HCT116 (cell line): Measurements from ENCODE around the gene MLLT6. TPM values are rescaled to one million over a fixed set of nuclear protein-coding genes. Genes with fewer than 3 reads are reported as not detected.

Experiments
- ATAC-seq: fragments of 200-7000 bp; cut with Tn5 transposase; 2 replicates; pipeline ENCODE4 v1.9.1; 2020; ENCODE audit warnings: mild to moderate bottlenecking, moderate library complexity
- BruUV-seq: library from RNA; stranded (reverse); fragments of 400-500 nt; replicated peaks from 2 replicates; lab custom pipeline; 2021; lab: Mats Ljungman, UMichigan
- CTCF ChIA-PET: fragments of 300-600 bp; sonication (Branson Sonifier 250); formaldehyde crosslinking; loops from one replicate; lab custom pipeline; 2021; ENCODE audit warnings: antibody characterized with exemption; lab: Charles Lee
- POLR2A ChIA-PET: fragments of 300-600, 350-600 bp; sonication (Branson Sonifier 250); formaldehyde crosslinking; loops from one replicate; lab custom pipeline; 2021; ENCODE audit warnings: antibody characterized with exemption; lab: Charles Lee
- RAD21 ChIA-PET, 2 experiments: fragments of 300-600 bp; sonication (Branson Sonifier 250); formaldehyde crosslinking; loops; one replicate each; lab custom pipeline; 2023; ENCODE audit warnings: low total read pairs in 2 of 2; ENCODE audit not compliant: uncharacterized antibody in 2 of 2, unreplicated experiment in 2 of 2, low non-redundant PET in 1 of 2; lab: Charles Lee
- DNase-seq: peaks from one replicate; pipeline ENCODE4 v3.0.0-alpha.2; 2010; ENCODE audit warnings: low read depth, low spot score
- H2AFZ ChIP-seq: fragments of 200-600 bp; shearing (Covaris generic), sonication (generic); 2 replicates; pipeline ENCODE4 v1.6.1; 2017; ENCODE audit warnings: low read depth, mixed run types, mixed read lengths, antibody characterized with exemption, low read length; ENCODE audit not compliant: poor library complexity, severe bottlenecking
- H3K27ac ChIP-seq: 2 replicates; pipeline ENCODE4 v1.5.1; 2012; ENCODE audit warnings: low read depth, low read length
- H3K27me3 ChIP-seq: fragments of 200-600 bp; sonication (generic); 2 replicates; pipeline ENCODE4 v1.6.1; 2016; ENCODE audit warnings: mixed run types, low read length, mixed read lengths; ENCODE audit not compliant: insufficient read depth
- H3K36me3 ChIP-seq, 2 experiments: fragments of 200-500 bp in 1 of 2; fragments of 200-600 bp in 1 of 2; sonication (Bioruptor generic) in 1 of 2; sonication (generic) in 1 of 2; 2 replicates each; pipeline versions ENCODE4 v1.5.1 to v1.6.1; 2014 to 2016; ENCODE audit warnings: low read length in 2 of 2, inconsistent platforms in 1 of 2, mixed read lengths in 1 of 2, mixed run types in 1 of 2; ENCODE audit not compliant: insufficient read depth in 2 of 2, control insufficient read depth in 1 of 2
- H3K4me1 ChIP-seq, 2 experiments: fragments of 200-600 bp in 1 of 2; sonication (generic) in 1 of 2; 2 replicates each; pipeline versions ENCODE4 v1.5.1 to v1.6.1; 2012 to 2017; ENCODE audit warnings: low read length in 2 of 2, inconsistent platforms in 1 of 2, mild to moderate bottlenecking in 1 of 2, mixed read lengths in 1 of 2, mixed run types in 1 of 2, moderate library complexity in 1 of 2; ENCODE audit not compliant: insufficient read depth in 2 of 2, control insufficient read depth in 1 of 2
- H3K4me2 ChIP-seq: fragments of 200-600 bp; sonication (generic); 2 replicates; pipeline ENCODE4 v1.6.1; 2017; ENCODE audit warnings: mixed run types, low read length, mixed read lengths
- H3K4me3 ChIP-seq, 2 experiments: fragments of 200-600 bp in 1 of 2; sonication (generic) in 1 of 2; replicated peaks in 1 of 2; 2 replicates each; pipeline ENCODE4 v1.5.1; 2011 to 2016; ENCODE audit warnings: low read length in 2 of 2, control low read depth in 1 of 2, low read depth in 1 of 2, mild to moderate bottlenecking in 1 of 2, mixed read lengths in 1 of 2, mixed run types in 1 of 2
- H3K79me2 ChIP-seq: fragments of 200-600 bp; sonication (generic); 2 replicates; pipeline ENCODE4 v1.6.1; 2017; ENCODE audit warnings: mild to moderate bottlenecking, mixed run types, low read length, moderate library complexity, mixed read lengths; ENCODE audit not compliant: insufficient read depth
- H3K9ac ChIP-seq: fragments of 200-600 bp; sonication (generic); 2 replicates; pipeline ENCODE4 v1.6.1; 2016; ENCODE audit warnings: low read length, mixed read lengths
- H3K9me2 ChIP-seq: fragments of 200-600 bp; sonication (generic), shearing (Covaris generic); 2 replicates; pipeline ENCODE4 v1.6.1; 2017; ENCODE audit warnings: mixed run types, mild to moderate bottlenecking, moderate library complexity; ENCODE audit not compliant: insufficient read depth
- H3K9me3 ChIP-seq, 2 experiments: fragments of 200-500 bp in 1 of 2; fragments of 200-600 bp in 1 of 2; sonication (Bioruptor generic) in 1 of 2; sonication (generic) in 1 of 2; 2 replicates each; pipeline ENCODE4 v1.6.1; 2014 to 2017; ENCODE audit warnings: low read length in 2 of 2, mixed read lengths in 2 of 2, inconsistent platforms in 1 of 2, low read depth in 1 of 2, mild to moderate bottlenecking in 1 of 2, mixed run types in 1 of 2, moderate library complexity in 1 of 2; ENCODE audit not compliant: control insufficient read depth in 1 of 2, insufficient read depth in 1 of 2
- H4K20me1 ChIP-seq: fragments of 200-600 bp; sonication (generic), shearing (Covaris generic); 2 replicates; pipeline ENCODE4 v1.6.1; 2017; ENCODE audit warnings: mixed run types, mild to moderate bottlenecking, moderate library complexity; ENCODE audit not compliant: insufficient read depth
- CEBPB ChIP-seq: IDR thresholded peaks from 2 replicates; pipeline ENCODE4 v1.6.1; 2012; ENCODE audit warnings: low read depth
- ELF1 ChIP-seq: IDR thresholded peaks from 2 replicates; pipeline ENCODE4 v1.6.1; 2012; ENCODE audit warnings: low read depth, borderline replicate concordance
- EZH2 ChIP-seq: fragments of 200-600 bp; sonication (generic); IDR thresholded peaks from 2 replicates; pipeline ENCODE4 v1.6.1; 2017; ENCODE audit warnings: antibody characterized with exemption, mixed run types
- JUND ChIP-seq: IDR thresholded peaks from 2 replicates; pipeline ENCODE4 v1.6.1; 2012
- POLR2A ChIP-seq: IDR thresholded peaks from 2 replicates; pipeline ENCODE4 v1.7.0; 2011; ENCODE audit warnings: borderline replicate concordance; ENCODE audit not compliant: insufficient read depth, insufficient read length; ENCODE audit errors: extremely low read depth
- RAD21 ChIP-seq: IDR thresholded peaks from 2 replicates; pipeline ENCODE4 v1.6.1; 2012; ENCODE audit warnings: low read depth, mild to moderate bottlenecking
- SIN3A ChIP-seq: IDR thresholded peaks from 2 replicates; pipeline ENCODE4 v1.6.1; 2012; ENCODE audit warnings: low read depth
- SP1 ChIP-seq: IDR thresholded peaks from 2 replicates; pipeline ENCODE4 v1.6.1; 2012; ENCODE audit warnings: low read depth
- SRF ChIP-seq: IDR thresholded peaks from 2 replicates; pipeline ENCODE4 v1.6.1; 2012; ENCODE audit warnings: low read depth
- ZFX ChIP-seq: fragments of 450-650 bp; IDR thresholded peaks from 2 replicates; pipeline ENCODE4 v1.6.1; 2017
- ZNF274 ChIP-seq: fragments of 200-500 bp; sonication (Bioruptor generic); IDR thresholded peaks from 2 replicates; pipeline ENCODE4 v1.6.1; 2014; ENCODE audit warnings: mild to moderate bottlenecking, low read depth, low read length, inconsistent platforms
- intact Hi-C: fragments of 100-400 bp; cut with micrococcal nuclease; formaldehyde crosslinking; loops from 2 replicates; pipeline ENCODE4 v1.10.0; 2022
- total RNA-seq: library from RNA; stranded (reverse); gene quantifications from one replicate; pipeline ENCODE4 v1.2.1, GENCODE V29; 2021; ENCODE audit not compliant: unreplicated experiment
- TF ChIP-seq, protein P1 (sequence below): IDR thresholded peaks from 2 replicates; pipeline ENCODE4 v1.6.1; 2012
- TF ChIP-seq, protein P2 (sequence below): IDR thresholded peaks from 2 replicates; pipeline ENCODE4 v1.6.1; 2012; ENCODE audit warnings: low read depth
- TF ChIP-seq, protein P3 (sequence below): IDR thresholded peaks from 2 replicates; pipeline ENCODE4 v1.6.1; 2012

Gene MLLT6
- total RNA-seq, 1 experiment from 2014 or later = 110 TPM

DNA sequence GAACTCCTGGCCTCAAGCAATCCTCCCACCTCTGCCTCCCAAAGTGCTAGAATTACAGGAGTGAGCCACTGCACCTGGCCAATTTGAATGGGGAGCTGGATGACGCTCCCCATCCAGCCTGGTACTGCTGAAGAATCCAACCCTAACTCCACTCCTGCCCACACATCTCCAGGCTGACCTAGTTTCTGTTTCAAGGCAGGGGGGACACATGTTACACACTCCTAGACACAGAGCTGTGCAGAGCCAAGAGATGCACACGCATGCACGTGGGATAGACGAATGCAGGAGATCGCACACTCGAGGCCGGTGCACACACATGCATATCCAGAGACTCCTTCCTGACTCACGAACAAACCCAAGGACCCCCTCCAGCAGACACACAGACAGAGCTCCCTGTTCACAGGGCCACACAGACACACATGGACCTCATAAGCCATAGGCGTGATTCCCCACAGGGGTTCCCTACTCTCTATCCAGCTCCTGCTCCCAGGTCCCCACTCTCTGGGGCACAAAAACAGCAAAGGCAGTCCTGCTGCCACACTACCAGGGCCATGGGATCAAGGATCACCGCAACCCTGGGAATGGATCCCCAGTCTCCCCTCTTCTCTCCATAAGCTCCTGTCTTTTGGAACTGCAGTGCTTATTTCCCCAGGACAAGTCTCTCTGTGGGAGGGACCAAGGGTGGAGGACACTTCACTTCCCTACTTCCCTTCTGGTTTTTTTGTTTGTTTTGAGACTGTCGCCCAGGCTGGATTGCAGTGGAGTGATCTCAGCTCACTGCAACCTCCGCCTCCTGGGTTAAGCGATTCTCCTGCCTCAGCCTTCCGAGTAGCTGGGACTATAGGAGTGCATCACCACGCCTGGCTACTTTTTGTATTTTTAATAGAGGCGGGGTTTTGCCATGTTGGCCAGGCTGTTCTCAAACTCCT is 44.7 kb upstream of the MLLT6 start:
- Histone ChIP-seq H3K36me3 (no peaks in the 10 kb centered on the region), H3K27ac (no peak overlapping the region), H3K4me1 (peaks cover 0 to 10% of the 10 kb centered on the region in 2 experiments; a peak in 2 of 4 replicates), H3K9me3 (no peaks in the 10 kb centered on the region), H3K9ac (no peak overlapping the region), H3K4me2 (no peak overlapping the region), H3K27me3 (no peaks in the 10 kb centered on the region), H3K79me2 (no peaks in the 10 kb centered on the region), H3K4me3 (no peak overlapping the region), H2AFZ (no peak overlapping the region), H4K20me1 (no peaks in the 10 kb centered on the region), H3K9me2 (no peaks in the 10 kb centered on the region)
- no peak for TF ChIP-seq SP1
- ChIA-PET POLR2A (interaction anchor here (1.0 kb wide), 1 partner anchor 101 kb away, joined by 4 read pairs; no protein-coding TSS in a partner anchor), CTCF (no interaction called here), RAD21 (no interaction called here)
- ATAC-seq (no peak), DNase-seq (no peak)
- intact Hi-C loops = loop anchor here (5.0 to 10.0 kb wide), 2 partner anchors 76 to 223 kb away; no protein-coding TSS in a partner anchor
- BruUV-seq = no TSS peak

DNA sequence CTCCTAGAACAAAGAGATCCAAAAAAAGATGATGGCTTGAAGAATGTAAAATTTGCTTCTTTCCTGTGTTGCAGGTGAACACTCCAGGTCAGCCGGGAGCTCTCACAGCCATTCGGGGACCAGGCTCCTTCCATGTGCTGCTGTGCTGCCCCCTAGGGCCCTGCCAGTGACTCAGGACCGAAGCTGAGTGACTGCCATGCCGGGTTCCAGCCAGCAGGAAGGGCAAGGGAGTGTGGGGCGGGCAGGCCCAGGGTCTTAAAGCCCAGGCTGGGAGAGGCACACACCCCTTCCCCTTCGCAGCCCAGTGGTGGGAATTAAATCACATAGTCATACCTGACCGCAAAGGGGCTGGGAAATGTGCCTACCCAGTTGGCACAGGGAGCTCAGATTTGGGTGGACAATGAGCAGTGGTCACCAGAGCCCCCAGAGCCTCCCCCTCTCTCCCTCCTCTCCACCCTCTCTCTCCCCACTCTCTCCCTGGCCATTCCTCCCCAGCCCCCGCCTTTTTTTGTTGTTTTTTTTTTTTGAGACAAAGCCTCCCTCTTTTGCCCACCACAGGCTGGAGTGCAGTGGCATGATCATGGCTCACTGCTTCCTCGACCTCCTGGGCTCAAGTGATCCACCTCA is 41.8 kb upstream of the MLLT6 start:
- H3K36me3 ChIP-seq = no peaks in the 10 kb centered on the region
- peak; percentile 97 for ATAC-seq
- POLR2A ChIA-PET = interaction anchor here (1.1 kb wide), 2 partner anchors 9 to 79 kb away, joined by 3 read pairs; no protein-coding TSS in a partner anchor
- intact Hi-C loops = loop anchor here (5.0 to 10.0 kb wide), 2 partner anchors 78 to 226 kb away; no protein-coding TSS in a partner anchor
- RAD21 ChIA-PET = interaction anchor here (0.6 to 1.5 kb wide), 4 partner anchors 59 to 105 kb away, joined by 3 to 11 read pairs (median 7); no protein-coding TSS in a partner anchor
- CTCF ChIA-PET = interaction anchor here (0.5 to 7.6 kb wide), 24 partner anchors 9 to 314 kb away, joined by 3 to 146 read pairs (median 4); partner anchors contain the start of gene EPOP
- H4K20me1 ChIP-seq = no peaks in the 10 kb centered on the region
- no peaks in the 10 kb centered on the region for H3K79me2 ChIP-seq
- H3K9me3 ChIP-seq = no peaks in the 10 kb centered on the region
- no peaks in the 10 kb centered on the region for H3K9me2 ChIP-seq
- H3K27me3 ChIP-seq = no peaks in the 10 kb centered on the region
- peak overlapping the region; percentile 81 for H2AFZ ChIP-seq
- no peak overlapping the region for H3K4me3 ChIP-seq
- H3K27ac ChIP-seq = no peak overlapping the region
- DNase-seq = peak; percentile 74
- H3K9ac ChIP-seq = no peak overlapping the region
- BruUV-seq = no TSS peak
- peaks cover 0 to 13% of the 10 kb centered on the region in 2 experiments; a peak in 3 of 4 replicates for H3K4me1 ChIP-seq
- H3K4me2 ChIP-seq = peak overlapping the region; percentile 8
- TF ChIP-seq SRF = no peak
- TF ChIP-seq ELF1 = no peak
- TF ChIP-seq JUND = no peak
- TF ChIP-seq, protein P1, sequence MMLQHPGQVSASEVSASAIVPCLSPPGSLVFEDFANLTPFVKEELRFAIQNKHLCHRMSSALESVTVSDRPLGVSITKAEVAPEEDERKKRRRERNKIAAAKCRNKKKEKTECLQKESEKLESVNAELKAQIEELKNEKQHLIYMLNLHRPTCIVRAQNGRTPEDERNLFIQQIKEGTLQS = no peak
- TF ChIP-seq SP1 = no peak
- no peak for TF ChIP-seq ZNF274
- TF ChIP-seq SIN3A = no peak; the same call in 1 of the 2 replicates
- TF ChIP-seq ZFX = no peak
- TF ChIP-seq, protein P2, sequence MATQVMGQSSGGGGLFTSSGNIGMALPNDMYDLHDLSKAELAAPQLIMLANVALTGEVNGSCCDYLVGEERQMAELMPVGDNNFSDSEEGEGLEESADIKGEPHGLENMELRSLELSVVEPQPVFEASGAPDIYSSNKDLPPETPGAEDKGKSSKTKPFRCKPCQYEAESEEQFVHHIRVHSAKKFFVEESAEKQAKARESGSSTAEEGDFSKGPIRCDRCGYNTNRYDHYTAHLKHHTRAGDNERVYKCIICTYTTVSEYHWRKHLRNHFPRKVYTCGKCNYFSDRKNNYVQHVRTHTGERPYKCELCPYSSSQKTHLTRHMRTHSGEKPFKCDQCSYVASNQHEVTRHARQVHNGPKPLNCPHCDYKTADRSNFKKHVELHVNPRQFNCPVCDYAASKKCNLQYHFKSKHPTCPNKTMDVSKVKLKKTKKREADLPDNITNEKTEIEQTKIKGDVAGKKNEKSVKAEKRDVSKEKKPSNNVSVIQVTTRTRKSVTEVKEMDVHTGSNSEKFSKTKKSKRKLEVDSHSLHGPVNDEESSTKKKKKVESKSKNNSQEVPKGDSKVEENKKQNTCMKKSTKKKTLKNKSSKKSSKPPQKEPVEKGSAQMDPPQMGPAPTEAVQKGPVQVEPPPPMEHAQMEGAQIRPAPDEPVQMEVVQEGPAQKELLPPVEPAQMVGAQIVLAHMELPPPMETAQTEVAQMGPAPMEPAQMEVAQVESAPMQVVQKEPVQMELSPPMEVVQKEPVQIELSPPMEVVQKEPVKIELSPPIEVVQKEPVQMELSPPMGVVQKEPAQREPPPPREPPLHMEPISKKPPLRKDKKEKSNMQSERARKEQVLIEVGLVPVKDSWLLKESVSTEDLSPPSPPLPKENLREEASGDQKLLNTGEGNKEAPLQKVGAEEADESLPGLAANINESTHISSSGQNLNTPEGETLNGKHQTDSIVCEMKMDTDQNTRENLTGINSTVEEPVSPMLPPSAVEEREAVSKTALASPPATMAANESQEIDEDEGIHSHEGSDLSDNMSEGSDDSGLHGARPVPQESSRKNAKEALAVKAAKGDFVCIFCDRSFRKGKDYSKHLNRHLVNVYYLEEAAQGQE = no peak
- no peak for TF ChIP-seq CEBPB
- TF ChIP-seq, protein P3, sequence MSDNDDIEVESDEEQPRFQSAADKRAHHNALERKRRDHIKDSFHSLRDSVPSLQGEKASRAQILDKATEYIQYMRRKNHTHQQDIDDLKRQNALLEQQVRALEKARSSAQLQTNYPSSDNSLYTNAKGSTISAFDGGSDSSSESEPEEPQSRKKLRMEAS = peak; percentile 81
- peak; percentile 87 for TF ChIP-seq RAD21
- no peak for TF ChIP-seq POLR2A
- TF ChIP-seq EZH2 = no peak
